Neural cell (in vitro differentiated cells): ENCODE measurements around the gene TRIM2. TPM values are rescaled to one million over a fixed set of nuclear protein-coding genes. Genes with fewer than 3 reads are reported as not detected.

Source experiments
- H2AFZ ChIP-seq: fragments of 200-600, 300-800 bp; sonication (generic), shearing (Covaris generic); 2 replicates; pipeline ENCODE4 v1.6.0; 2014; ENCODE audit warnings: low read depth, mild to moderate bottlenecking, antibody characterized with exemption, low read length, moderate library complexity
- H3F3A ChIP-seq: fragments of 200-600 bp; shearing (Covaris generic); 2 replicates; pipeline ENCODE4 v1.6.1; 2016; ENCODE audit warnings: mild to moderate bottlenecking, moderate library complexity, mixed read lengths, antibody characterized with exemption, low read length; ENCODE audit not compliant: insufficient read depth, poor library complexity, severe bottlenecking
- H3K27ac ChIP-seq: fragments of 200-600, 300-800 bp; sonication (generic), shearing (Covaris generic); 2 replicates; pipeline ENCODE4 v1.5.1; 2014; ENCODE audit warnings: mild to moderate bottlenecking, low read length, moderate library complexity
- H3K27me3 ChIP-seq: fragments of 300-800, 200-600 bp; sonication (generic), shearing (Covaris generic); 2 replicates; pipeline ENCODE4 v1.6.0; 2014; ENCODE audit warnings: mild to moderate bottlenecking, low read depth, low read length, moderate library complexity; ENCODE audit not compliant: insufficient read depth
- H3K36me3 ChIP-seq: fragments of 300-800, 200-600 bp; sonication (generic), shearing (Covaris generic); 2 replicates; pipeline ENCODE4 v1.5.1; 2014; ENCODE audit warnings: mild to moderate bottlenecking, antibody characterized with exemption, low read length, moderate library complexity; ENCODE audit not compliant: insufficient read depth
- H3K4me2 ChIP-seq: fragments of 300-800, 200-600 bp; sonication (generic), shearing (Covaris generic); 2 replicates; pipeline ENCODE4 v1.6.0; 2014; ENCODE audit warnings: mild to moderate bottlenecking, low read length
- H3K4me3 ChIP-seq: fragments of 300-800, 200-600 bp; sonication (generic), shearing (Covaris generic); 2 replicates; pipeline ENCODE4 v1.5.1; 2014; ENCODE audit warnings: mild to moderate bottlenecking, low read length, moderate library complexity
- H3K79me2 ChIP-seq: fragments of 200-600 bp; shearing (Covaris generic); replicated peaks from 2 replicates; pipeline ENCODE4 v1.6.0; 2014; ENCODE audit warnings: mild to moderate bottlenecking, low read length, moderate library complexity; ENCODE audit not compliant: insufficient read depth
- H3K9ac ChIP-seq: fragments of 300-800, 200-600 bp; sonication (generic), shearing (Covaris generic); 2 replicates; pipeline ENCODE4 v1.6.1; 2016; ENCODE audit warnings: mild to moderate bottlenecking, low read length, mixed read lengths
- H3K9me2 ChIP-seq: fragments of 200-600 bp; shearing (Covaris generic); 2 replicates; pipeline ENCODE4 v1.6.1; 2016; ENCODE audit warnings: mild to moderate bottlenecking, low read length, mixed read lengths; ENCODE audit not compliant: insufficient read depth
- H3K9me3 ChIP-seq: fragments of 200-600, 300-800 bp; sonication (generic), shearing (Covaris generic); 2 replicates; pipeline ENCODE4 v1.6.1; 2016; ENCODE audit warnings: mild to moderate bottlenecking, mixed run types, low read length, moderate library complexity, mixed read lengths
- H4K20me1 ChIP-seq: fragments of 200-600 bp; shearing (Covaris generic); 2 replicates; pipeline ENCODE4 v1.6.1; 2016; ENCODE audit warnings: mild to moderate bottlenecking, mixed run types; ENCODE audit not compliant: insufficient read depth
- CTCF ChIP-seq: fragments of 450-650 bp; IDR thresholded peaks from 2 replicates; pipeline ENCODE4 v1.5.1; 2014; ENCODE audit warnings: antibody characterized with exemption, mild to moderate bottlenecking, moderate library complexity; ENCODE audit not compliant: poor library complexity, severe bottlenecking
- EP300 ChIP-seq: fragments of 450-650 bp; conservative IDR thresholded peaks from 2 replicates; pipeline ENCODE4 v1.6.1; 2014; ENCODE audit warnings: antibody characterized with exemption, mild to moderate bottlenecking, moderate library complexity; ENCODE audit not compliant: poor library complexity, severe bottlenecking
- EZH2 ChIP-seq: fragments of 200-600, 300-800 bp; shearing (Covaris generic), sonication (generic); IDR thresholded peaks from 2 replicates; pipeline ENCODE4 v1.6.1; 2014; ENCODE audit warnings: antibody characterized with exemption, low read length, borderline replicate concordance, mild to moderate bottlenecking; ENCODE audit not compliant: insufficient read depth, poor library complexity, severe bottlenecking
- MXI1 ChIP-seq: fragments of 450-650 bp; conservative IDR thresholded peaks from 2 replicates; pipeline ENCODE4 v1.6.1; 2014; ENCODE audit warnings: antibody characterized with exemption, mild to moderate bottlenecking; ENCODE audit not compliant: poor library complexity, severe bottlenecking
- POLR2AphosphoS5 ChIP-seq: IDR thresholded peaks from 2 replicates; pipeline ENCODE4 v1.6.1; 2012
- RAD21 ChIP-seq: fragments of 450-650 bp; conservative IDR thresholded peaks from 2 replicates; pipeline ENCODE4 v1.6.1; 2014; ENCODE audit warnings: antibody characterized with exemption, mild to moderate bottlenecking, moderate library complexity
- SMC3 ChIP-seq: fragments of 450-650 bp; conservative IDR thresholded peaks from 2 replicates; pipeline ENCODE4 v1.6.1; 2014; ENCODE audit warnings: antibody characterized with exemption, mild to moderate bottlenecking, moderate library complexity; ENCODE audit not compliant: poor library complexity
- TAF1 ChIP-seq: IDR thresholded peaks from 2 replicates; pipeline ENCODE4 v1.6.1; 2012; ENCODE audit warnings: low read depth
- polyA plus RNA-seq: library from polyadenylated mRNA; depleted of rRNA; stranded (reverse); fragments of >200 nt; gene quantifications from 2 replicates; pipeline ENCODE4 v1.2.3, GENCODE V29; 2014
- TF ChIP-seq, protein P1 (sequence below): IDR thresholded peaks from 2 replicates; pipeline ENCODE4 v1.6.1; 2012; ENCODE audit warnings: borderline replicate concordance

TRIM2 gene
- polyA plus RNA-seq, 1 donor from 2014 or later, result 261 TPM

DNA sequence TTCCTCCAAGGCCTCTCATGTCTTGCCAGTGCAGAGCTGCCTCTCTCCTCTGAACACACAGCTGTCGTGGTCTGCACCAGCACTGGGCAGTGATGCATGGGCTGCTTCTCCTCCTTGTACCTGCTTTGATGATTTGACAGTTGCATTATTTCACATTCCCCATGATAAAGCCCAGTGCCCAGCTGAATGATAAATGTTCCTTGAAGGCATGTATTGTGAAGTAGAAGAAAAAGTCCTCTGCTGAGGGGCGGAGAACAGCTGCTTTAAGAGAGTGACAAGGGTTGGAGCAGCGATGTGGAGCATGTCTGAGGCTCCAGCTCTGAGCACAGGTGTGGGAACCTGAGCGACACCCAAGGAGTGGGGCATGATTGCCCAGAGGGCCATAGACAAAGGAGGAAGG, 21.1 kb upstream of the TRIM2 start:
- H3K36me3 ChIP-seq, result no peaks in the 10 kb centered on the region
- H3F3A ChIP-seq, result no peaks in the 10 kb centered on the region
- H4K20me1 ChIP-seq, result no peaks in the 10 kb centered on the region
- H3K9me3 ChIP-seq, result no peaks in the 10 kb centered on the region
- no peak overlapping the region for H3K4me2 ChIP-seq
- no peak overlapping the region for H3K9ac ChIP-seq
- H3K27me3 ChIP-seq, result no peaks in the 10 kb centered on the region
- no peak overlapping the region for H2AFZ ChIP-seq
- TF ChIP-seq EZH2 (no peak), TAF1 (no peak), MXI1 (no peak), CTCF (no peak), POLR2AphosphoS5 (no peak), EP300 (no peak), RAD21 (no peak), SMC3 (no peak)
- TF ChIP-seq, protein P1, sequence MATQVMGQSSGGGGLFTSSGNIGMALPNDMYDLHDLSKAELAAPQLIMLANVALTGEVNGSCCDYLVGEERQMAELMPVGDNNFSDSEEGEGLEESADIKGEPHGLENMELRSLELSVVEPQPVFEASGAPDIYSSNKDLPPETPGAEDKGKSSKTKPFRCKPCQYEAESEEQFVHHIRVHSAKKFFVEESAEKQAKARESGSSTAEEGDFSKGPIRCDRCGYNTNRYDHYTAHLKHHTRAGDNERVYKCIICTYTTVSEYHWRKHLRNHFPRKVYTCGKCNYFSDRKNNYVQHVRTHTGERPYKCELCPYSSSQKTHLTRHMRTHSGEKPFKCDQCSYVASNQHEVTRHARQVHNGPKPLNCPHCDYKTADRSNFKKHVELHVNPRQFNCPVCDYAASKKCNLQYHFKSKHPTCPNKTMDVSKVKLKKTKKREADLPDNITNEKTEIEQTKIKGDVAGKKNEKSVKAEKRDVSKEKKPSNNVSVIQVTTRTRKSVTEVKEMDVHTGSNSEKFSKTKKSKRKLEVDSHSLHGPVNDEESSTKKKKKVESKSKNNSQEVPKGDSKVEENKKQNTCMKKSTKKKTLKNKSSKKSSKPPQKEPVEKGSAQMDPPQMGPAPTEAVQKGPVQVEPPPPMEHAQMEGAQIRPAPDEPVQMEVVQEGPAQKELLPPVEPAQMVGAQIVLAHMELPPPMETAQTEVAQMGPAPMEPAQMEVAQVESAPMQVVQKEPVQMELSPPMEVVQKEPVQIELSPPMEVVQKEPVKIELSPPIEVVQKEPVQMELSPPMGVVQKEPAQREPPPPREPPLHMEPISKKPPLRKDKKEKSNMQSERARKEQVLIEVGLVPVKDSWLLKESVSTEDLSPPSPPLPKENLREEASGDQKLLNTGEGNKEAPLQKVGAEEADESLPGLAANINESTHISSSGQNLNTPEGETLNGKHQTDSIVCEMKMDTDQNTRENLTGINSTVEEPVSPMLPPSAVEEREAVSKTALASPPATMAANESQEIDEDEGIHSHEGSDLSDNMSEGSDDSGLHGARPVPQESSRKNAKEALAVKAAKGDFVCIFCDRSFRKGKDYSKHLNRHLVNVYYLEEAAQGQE, result no peak
- no peak overlapping the region for H3K4me3 ChIP-seq
- peaks cover 62% of the 10 kb centered on the region for H3K79me2 ChIP-seq
- H3K9me2 ChIP-seq, result no peaks in the 10 kb centered on the region
- no peak overlapping the region for H3K27ac ChIP-seq

DNA sequence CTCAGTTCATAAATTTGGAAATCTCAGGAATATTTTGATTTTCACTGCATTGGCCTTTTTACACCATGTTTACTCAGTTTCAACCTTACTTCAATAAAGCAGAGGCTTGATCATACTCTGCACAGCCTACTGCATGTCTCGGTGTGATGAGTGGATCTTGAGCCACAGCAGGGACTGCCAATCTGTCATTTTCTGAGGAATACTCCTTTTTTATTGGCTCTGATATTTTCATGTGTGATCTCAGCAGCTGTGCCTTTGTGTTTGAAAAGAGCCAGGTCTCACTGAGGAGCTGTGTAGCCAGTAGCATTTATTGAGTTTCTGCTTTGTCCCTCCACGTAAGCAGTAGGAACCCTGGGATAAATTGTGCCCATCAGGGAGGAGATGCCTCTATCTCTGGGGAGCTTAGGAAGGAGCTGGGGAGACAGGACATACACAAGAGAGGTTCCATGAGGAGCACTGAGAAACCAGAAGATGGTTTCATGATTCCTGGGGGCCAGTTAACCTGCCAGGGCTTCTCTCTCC, 18.9 kb upstream of the TRIM2 start:
- Histone ChIP-seq H3K9me2 (no peaks in the 10 kb centered on the region), H3K79me2 (peaks cover 47% of the 10 kb centered on the region), H3F3A (no peaks in the 10 kb centered on the region), H3K9me3 (no peaks in the 10 kb centered on the region), H3K27me3 (no peaks in the 10 kb centered on the region), H3K4me2 (no peak overlapping the region), H4K20me1 (no peaks in the 10 kb centered on the region), H3K4me3 (peak overlapping the region; percentile 7), H3K36me3 (no peaks in the 10 kb centered on the region), H2AFZ (no peak overlapping the region), H3K9ac (peak overlapping the region; percentile 58), H3K27ac (peak overlapping the region; percentile 85)
- TF ChIP-seq SMC3 (no peak), MXI1 (no peak), RAD21 (no peak), CTCF (no peak), TAF1 (no peak), EP300 (peak; percentile 74), POLR2AphosphoS5 (peak; percentile 71), EZH2 (no peak)
- TF ChIP-seq, protein P1, result peak; percentile 59
